ENCODE measurements around the gene PLCB3.

Gene PLCB3

DNA sequence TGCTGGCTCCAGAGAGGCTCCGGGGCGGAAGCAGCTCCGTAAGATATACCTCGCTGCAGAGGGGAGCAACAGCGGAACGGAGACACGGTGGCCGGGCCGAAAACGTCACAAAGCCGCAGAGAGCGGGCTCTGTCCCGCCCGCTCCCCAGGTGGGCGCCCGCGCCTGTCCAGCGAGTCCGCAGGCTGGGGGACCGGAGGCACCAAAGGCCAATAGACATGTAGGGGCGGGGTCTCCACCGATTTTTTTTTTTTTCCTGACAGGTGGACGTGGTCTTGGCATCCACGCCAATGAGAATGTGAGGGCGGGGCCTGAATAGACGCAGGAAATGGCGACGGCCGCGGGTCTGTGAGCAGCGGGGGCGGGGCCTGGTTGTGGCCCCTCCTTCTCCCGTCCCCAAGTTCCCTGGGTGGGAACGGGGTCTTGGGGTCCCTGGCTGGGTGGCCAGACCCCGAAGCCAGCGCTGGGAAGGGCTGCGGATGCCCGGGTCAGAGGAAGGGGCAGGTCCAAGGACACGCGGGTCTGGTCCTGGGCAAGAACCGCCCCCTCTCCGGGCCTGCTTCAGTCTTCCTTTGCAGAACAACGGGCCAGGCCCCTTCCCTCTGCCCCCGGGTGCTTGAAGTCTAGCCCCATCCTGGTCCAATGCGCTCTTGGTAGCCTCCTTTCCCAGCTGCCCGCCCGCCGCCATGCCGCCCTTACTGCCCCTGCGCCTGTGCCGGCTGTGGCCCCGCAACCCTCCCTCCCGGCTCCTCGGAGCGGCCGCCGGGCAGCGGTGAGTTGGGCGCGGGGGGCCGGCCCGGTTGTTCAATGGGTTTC lies 21.0 kb upstream of the PLCB3 start, which contains the start of gene DNAJC4:
DNAJC4 (plus strand) TSS at position 378 of the 814 bp plus-strand sequence; CDS start at position 685, 307 bp downstream.
- in situ Hi-C loops (cut with HindIII; ENCODE audit: low sequenced_read_pairs), result no loop called here
- DNase-seq (ENCODE audit: low read depth, low spot score), result peak; percentile 91
- TF ChIP-seq, protein P1, sequence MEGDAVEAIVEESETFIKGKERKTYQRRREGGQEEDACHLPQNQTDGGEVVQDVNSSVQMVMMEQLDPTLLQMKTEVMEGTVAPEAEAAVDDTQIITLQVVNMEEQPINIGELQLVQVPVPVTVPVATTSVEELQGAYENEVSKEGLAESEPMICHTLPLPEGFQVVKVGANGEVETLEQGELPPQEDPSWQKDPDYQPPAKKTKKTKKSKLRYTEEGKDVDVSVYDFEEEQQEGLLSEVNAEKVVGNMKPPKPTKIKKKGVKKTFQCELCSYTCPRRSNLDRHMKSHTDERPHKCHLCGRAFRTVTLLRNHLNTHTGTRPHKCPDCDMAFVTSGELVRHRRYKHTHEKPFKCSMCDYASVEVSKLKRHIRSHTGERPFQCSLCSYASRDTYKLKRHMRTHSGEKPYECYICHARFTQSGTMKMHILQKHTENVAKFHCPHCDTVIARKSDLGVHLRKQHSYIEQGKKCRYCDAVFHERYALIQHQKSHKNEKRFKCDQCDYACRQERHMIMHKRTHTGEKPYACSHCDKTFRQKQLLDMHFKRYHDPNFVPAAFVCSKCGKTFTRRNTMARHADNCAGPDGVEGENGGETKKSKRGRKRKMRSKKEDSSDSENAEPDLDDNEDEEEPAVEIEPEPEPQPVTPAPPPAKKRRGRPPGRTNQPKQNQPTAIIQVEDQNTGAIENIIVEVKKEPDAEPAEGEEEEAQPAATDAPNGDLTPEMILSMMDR (IDR thresholded peaks at IDR 0.05; ENCODE audit: low read depth, low read length), result no peak
- peak within 1 kb of the TSS; percentile 78 for H3K4me3 ChIP-seq (ENCODE audit: low read depth, low read length)

DNA sequence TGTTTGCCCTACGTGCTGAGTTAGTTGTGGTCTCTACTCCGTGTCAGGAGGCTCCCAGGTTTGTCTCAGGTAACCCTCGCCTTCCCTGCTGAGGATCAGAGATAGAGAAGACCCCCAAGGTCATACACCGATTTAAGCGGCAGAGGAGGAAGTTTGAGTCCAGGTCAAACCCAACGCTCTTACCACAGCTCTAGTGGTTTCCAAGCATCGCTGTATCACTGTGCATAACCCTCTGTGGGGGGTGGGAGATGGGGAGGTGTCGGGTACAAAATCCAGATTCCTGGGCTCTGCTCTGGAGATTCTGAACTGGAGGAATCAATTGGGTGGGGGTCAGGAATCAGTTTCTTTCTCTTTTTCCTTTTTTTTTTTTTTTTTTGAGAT lies 20.4 kb upstream of the PLCB3 start:
- H3K4me3 ChIP-seq (ENCODE audit: low read depth, low read length), result peak overlapping the region; percentile 78
- TF ChIP-seq, protein P1 (IDR thresholded peaks at IDR 0.05; ENCODE audit: low read depth, low read length), result no peak
- no peak for DNase-seq (ENCODE audit: low read depth, low spot score)
- in situ Hi-C loops (cut with HindIII; ENCODE audit: low sequenced_read_pairs), result no loop called here

DNA sequence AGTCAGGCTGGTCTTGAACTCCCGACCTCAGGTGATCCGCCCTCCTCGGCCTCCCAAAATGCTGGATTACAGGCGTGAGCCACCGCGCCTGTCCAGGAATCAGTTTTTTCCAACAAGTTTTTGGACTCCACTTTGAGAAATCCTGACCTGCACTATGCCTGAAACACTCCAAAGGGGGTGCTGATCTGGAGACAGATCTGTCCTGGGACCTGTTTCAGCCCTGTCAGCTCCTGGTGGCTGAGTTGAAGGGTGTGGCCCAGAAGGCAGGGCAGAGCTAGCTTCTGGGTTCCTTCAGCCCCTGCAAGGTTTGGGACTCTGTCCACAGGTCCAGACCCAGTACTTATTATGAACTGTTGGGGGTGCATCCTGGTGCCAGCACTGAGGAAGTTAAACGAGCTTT lies 19.8 kb upstream of the PLCB3 start:
- no peak overlapping the region for H3K4me3 ChIP-seq (ENCODE audit: low read depth, low read length)
- in situ Hi-C loops (cut with HindIII; ENCODE audit: low sequenced_read_pairs), result no loop called here
- TF ChIP-seq, protein P1 (IDR thresholded peaks at IDR 0.05; ENCODE audit: low read depth, low read length), result no peak
- DNase-seq (ENCODE audit: low read depth, low spot score), result no peak

DNA sequence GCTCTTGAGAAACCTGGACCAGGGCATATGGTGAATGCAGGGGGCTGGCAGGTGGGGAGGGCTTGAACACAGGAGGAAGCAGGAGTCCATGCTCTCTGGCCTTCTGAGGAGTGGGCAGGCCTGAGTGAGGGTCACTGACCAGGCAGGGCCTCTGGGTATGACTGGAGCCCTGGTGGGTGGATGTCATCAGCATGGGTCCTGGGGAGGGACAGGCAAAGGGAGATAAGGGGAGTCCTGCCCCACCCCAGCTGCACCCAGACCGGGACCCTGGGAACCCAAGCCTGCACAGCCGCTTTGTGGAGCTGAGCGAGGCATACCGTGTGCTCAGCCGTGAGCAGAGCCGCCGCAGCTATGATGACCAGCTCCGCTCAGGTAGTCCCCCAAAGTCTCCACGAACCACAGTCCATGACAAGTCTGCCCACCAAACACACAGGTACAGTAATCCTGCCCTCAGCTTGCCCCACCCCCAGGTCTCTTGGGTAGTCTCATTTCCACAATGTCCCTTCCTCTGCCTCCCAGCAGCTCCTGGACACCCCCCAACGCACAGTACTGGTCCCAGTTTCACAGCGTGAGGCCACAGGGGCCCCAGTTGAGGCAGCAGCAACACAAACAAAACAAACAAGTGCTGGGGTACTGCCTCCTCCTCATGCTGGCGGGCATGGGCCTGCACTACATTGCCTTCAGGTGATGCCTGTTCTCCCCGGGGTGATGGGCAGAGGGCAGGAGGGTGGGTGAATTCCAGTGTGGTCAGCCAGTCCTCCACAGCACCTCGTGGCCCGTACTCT lies 19.0 kb upstream of the PLCB3 start:
- H3K4me3 ChIP-seq (ENCODE audit: low read depth, low read length), result no peak overlapping the region
- DNase-seq (ENCODE audit: low read depth, low spot score), result no peak
- TF ChIP-seq, protein P1 (IDR thresholded peaks at IDR 0.05; ENCODE audit: low read depth, low read length), result no peak
- in situ Hi-C loops (cut with HindIII; ENCODE audit: low sequenced_read_pairs), result no loop called here

GRCh38 chr11:64232967-64233315 lies 18.4 kb upstream of the PLCB3 start:
- in situ Hi-C loops (cut with HindIII; ENCODE audit: low sequenced_read_pairs), result no loop called here
- no peak overlapping the region for H3K4me3 ChIP-seq (ENCODE audit: low read depth, low read length)
- TF ChIP-seq, protein P1 (IDR thresholded peaks at IDR 0.05; ENCODE audit: low read depth, low read length), result no peak
- no peak for DNase-seq (ENCODE audit: low read depth, low spot score)

GRCh38 chr11:64233913-64234586 lies 17.3 kb upstream of the PLCB3 start, which contains the start of gene VEGFB:
Gene VEGFB, plus strand, starts transcription at chr11:64234584. Its CDS starts 250 bp downstream, at chr11:64234834.
- in situ Hi-C loops (cut with HindIII; ENCODE audit: low sequenced_read_pairs), result no loop called here
- TF ChIP-seq, protein P1 (IDR thresholded peaks at IDR 0.05; ENCODE audit: low read depth, low read length), result no peak
- peak; percentile 39 for DNase-seq (ENCODE audit: low read depth, low spot score)
- peak within 1 kb of the TSS; percentile 51 for H3K4me3 ChIP-seq (ENCODE audit: low read depth, low read length)
